Skeletal muscle cell (primary cell): ENCODE results near the gene FGF23.

Source experiments
- DNase-seq: peaks from one replicate; pipeline ENCODE4 v3.0.0-alpha.2; 2010; ENCODE audit warnings: low read depth
- H3K4me3 ChIP-seq: 2 replicates; pipeline ENCODE4 v1.5.1; 2011; ENCODE audit warnings: low read depth, mild to moderate bottlenecking, control low read depth, low read length, moderate library complexity

Gene FGF23

GRCh38 chr12:4322726-4323125 is 56.8 kb downstream of the FGF23 start:
- DNase-seq = no peak
- no peak overlapping the region for H3K4me3 ChIP-seq

DNA sequence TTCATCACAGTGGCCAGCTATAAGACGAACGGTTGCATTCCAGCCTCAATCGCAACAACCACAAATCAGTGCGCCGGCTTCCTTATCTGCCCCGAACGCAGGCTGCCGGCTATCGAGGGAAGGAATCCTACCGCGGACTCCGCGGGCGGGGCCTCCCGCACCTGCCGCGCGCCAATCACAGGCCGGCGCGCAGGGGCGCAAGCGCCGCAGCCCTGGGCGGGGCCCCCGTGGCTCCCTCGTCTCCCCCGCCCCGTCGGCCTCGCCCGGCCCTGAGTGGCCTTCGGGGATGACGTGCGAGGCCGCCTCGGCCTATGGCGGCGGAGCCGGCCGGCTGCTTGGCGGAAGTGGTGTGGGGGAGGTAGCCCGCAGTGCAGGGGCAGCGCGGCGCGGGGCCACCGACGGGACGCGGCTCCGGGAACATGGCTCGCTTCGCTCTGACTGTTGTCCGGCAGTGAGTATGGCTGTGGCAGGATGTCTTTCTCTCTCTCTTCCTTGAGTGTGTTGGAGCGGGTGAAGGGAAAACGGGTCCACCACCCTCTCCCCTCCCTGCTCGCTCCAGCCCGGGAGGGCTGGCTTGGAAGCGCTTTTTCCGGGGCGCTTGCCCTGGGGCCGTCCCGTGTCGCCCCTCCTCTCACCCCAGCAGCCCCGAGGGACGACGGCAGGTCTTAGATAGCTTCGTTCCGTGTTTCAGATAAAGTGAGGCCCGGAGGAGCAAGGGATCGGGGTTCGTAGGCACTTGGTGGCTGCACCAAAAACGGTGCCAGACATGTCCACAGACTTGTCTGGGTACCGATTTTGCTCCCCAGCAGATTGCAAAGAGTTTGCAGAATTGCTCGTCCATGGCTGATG is 58.4 kb downstream of the FGF23 start, which contains the start of gene TIGAR:
Gene TIGAR, plus strand, starts transcription at position 361 of the 849 bp plus-strand sequence. Its CDS starts 59 bp downstream, at position 420.
- peak; percentile 78 for DNase-seq
- H3K4me3 ChIP-seq = peak within 1 kb of the TSS; percentile 97

- H3K4me3 ChIP-seq = peak overlapping the region; percentile 62
- DNase-seq = no peak
Observed at GRCh38 chr12:4320497-4320852, 59.0 kb downstream of the FGF23 start.
